Measurements from ENCODE around the gene SNX9.

The SNX9 gene

GRCh38 chr6:157860505-157860991 lies 37.5 kb downstream of the SNX9 start:
- DNase-seq: no peak

GRCh38 chr6:157861184-157861583 lies 38.1 kb downstream of the SNX9 start:
- no peak for DNase-seq

- DNase-seq: no peak
Observed at GRCh38 chr6:157861814-157862213, 38.8 kb downstream of the SNX9 start.

GRCh38 chr6:157862706-157863105 lies 39.7 kb downstream of the SNX9 start:
- no peak for DNase-seq

GRCh38 chr6:157864185-157864761 lies 41.2 kb downstream of the SNX9 start:
- DNase-seq: no peak

- no peak for DNase-seq
Observed at GRCh38 chr6:157865249-157865648, 42.2 kb downstream of the SNX9 start.

GRCh38 chr6:157867155-157867559 lies 44.1 kb downstream of the SNX9 start:
- no peak for DNase-seq

GRCh38 chr6:157867981-157868380 lies 44.9 kb downstream of the SNX9 start:
- DNase-seq: no peak

- no peak for DNase-seq
Observed at GRCh38 chr6:157868835-157869234, 45.8 kb downstream of the SNX9 start.

- no peak for DNase-seq
Observed at GRCh38 chr6:157869673-157870302, 46.7 kb downstream of the SNX9 start.

- peak; percentile 83 for DNase-seq
Observed at GRCh38 chr6:157873735-157874344, 50.8 kb downstream of the SNX9 start.

- no peak for DNase-seq
Observed at GRCh38 chr6:157877149-157877548, 54.1 kb downstream of the SNX9 start.

GRCh38 chr6:157877573-157878438 lies 54.8 kb downstream of the SNX9 start:
- DNase-seq: no peak

- no peak for DNase-seq
Observed at GRCh38 chr6:157879034-157879872, 56.2 kb downstream of the SNX9 start.

GRCh38 chr6:157879873-157880254 lies 56.8 kb downstream of the SNX9 start:
- peak; percentile 86 for DNase-seq

GRCh38 chr6:157880534-157880933 lies 57.5 kb downstream of the SNX9 start:
- DNase-seq: no peak

GRCh38 chr6:157881342-157881741 lies 58.3 kb downstream of the SNX9 start:
- DNase-seq: no peak

- no peak for DNase-seq
Observed at GRCh38 chr6:157884756-157885155, 61.7 kb downstream of the SNX9 start.

GRCh38 chr6:157885211-157885788 lies 62.3 kb downstream of the SNX9 start:
- no peak for DNase-seq

- no peak for DNase-seq
Observed at GRCh38 chr6:157885876-157886275, 62.8 kb downstream of the SNX9 start.

- no peak for DNase-seq
Observed at GRCh38 chr6:157887892-157888291, 64.8 kb downstream of the SNX9 start.

All from islet precursor cell (in vitro differentiated cells).